Peyer's patch (tissue), 4 donors: ENCODE measurements around the gene RFLNA. TPM values are rescaled to one million over a fixed set of nuclear protein-coding genes. Genes with fewer than 3 reads are reported as not detected.

Source experiments
- DNase-seq, 3 donors: peaks; one replicate each; pipeline ENCODE4 v3.0.0-alpha.2; 2017 to 2019
- H3K27ac ChIP-seq, 4 donors: fragments of 200-600 bp; sonication (generic); one replicate each; pipeline ENCODE4 v1.5.1; 2016 to 2019
- H3K27me3 ChIP-seq, 2 donors: fragments of 200-600 bp; sonication (generic); one replicate each; pipeline ENCODE4 v1.5.1; 2019
- H3K36me3 ChIP-seq, 3 donors: fragments of 200-600 bp; sonication (generic); one replicate each; pipeline ENCODE4 v1.5.1; 2016 to 2019
- H3K4me1 ChIP-seq, 4 donors: fragments of 200-600 bp; sonication (generic); one replicate each; pipeline ENCODE4 v1.5.1; 2016 to 2019
- H3K4me3 ChIP-seq, 4 donors: fragments of 200-600 bp; sonication (generic); 1 replicate in 3 of 4; 2 replicates in 1 of 4; pipeline ENCODE4 v1.5.1; 2016 to 2019; ENCODE audit warnings: mild to moderate bottlenecking in 1 of 4
- H3K9me3 ChIP-seq, 4 donors: fragments of 200-600 bp; sonication (generic); one replicate each; pipeline ENCODE4 v1.5.1; 2016 to 2019; ENCODE audit warnings: mild to moderate bottlenecking in 1 of 4
- CTCF ChIP-seq, 6 experiments: fragments of 450-650 bp in 4 of 6; fragments of 200-600 bp in 2 of 6; sonication (generic) in 1 of 6; IDR thresholded peaks; one replicate each; pipeline ENCODE4 v1.5.1; 2017 to 2019; ENCODE audit warnings: antibody characterized with exemption in 6 of 6, mild to moderate bottlenecking in 3 of 6, moderate library complexity in 1 of 6
- POLR2A ChIP-seq, 2 donors: fragments of 450-650 bp; IDR thresholded peaks; one replicate each; pipeline ENCODE4 v1.5.1; 2017; ENCODE audit warnings: antibody characterized with exemption in 2 of 2, mild to moderate bottlenecking in 2 of 2, moderate library complexity in 2 of 2
- total RNA-seq, 4 donors: library from RNA; depleted of rRNA; stranded (reverse); fragments of >200 nt; gene quantifications; one replicate each; pipeline ENCODE4 v1.1.0, GENCODE V29; 2016

RFLNA gene
- total RNA-seq, 4 donors from 2014 or later, result 8.3 to 25.7 (median 21.1) TPM

GRCh38 chr12:124278389-124279101, 16.3 kb upstream of the RFLNA start:
- Histone ChIP-seq H3K4me1 (no peaks in the 10 kb centered on the region), H3K4me3 (no peak overlapping the region), H3K27ac (no peak overlapping the region), H3K9me3 (no peaks in the 10 kb centered on the region), H3K36me3 (no peaks in the 10 kb centered on the region), H3K27me3 (no peaks in the 10 kb centered on the region)
- DNase-seq, result no peak
- TF ChIP-seq POLR2A (IDR thresholded peaks at IDR 0.05) (no peak), CTCF (IDR thresholded peaks at IDR 0.05) (no peak)

- Histone ChIP-seq H3K4me3 (no peak overlapping the region), H3K27ac (no peak overlapping the region), H3K27me3 (no peaks in the 10 kb centered on the region), H3K9me3 (no peaks in the 10 kb centered on the region), H3K4me1 (no peaks in the 10 kb centered on the region), H3K36me3 (no peaks in the 10 kb centered on the region)
- no peak for DNase-seq
- no peak for TF ChIP-seq POLR2A (IDR thresholded peaks at IDR 0.05)
- TF ChIP-seq CTCF (IDR thresholded peaks at IDR 0.05), result no peak
Observed at GRCh38 chr12:124279315-124279714, 15.6 kb upstream of the RFLNA start.

- Histone ChIP-seq H3K36me3 (no peaks in the 10 kb centered on the region), H3K4me1 (no peaks in the 10 kb centered on the region), H3K4me3 (no peak overlapping the region), H3K27ac (no peak overlapping the region), H3K27me3 (no peaks in the 10 kb centered on the region), H3K9me3 (peaks cover 0 to 6% (median 0%) of the 10 kb centered on the region in 4 donors)
- DNase-seq, result no peak
- TF ChIP-seq CTCF (IDR thresholded peaks at IDR 0.05), result no peak
- TF ChIP-seq POLR2A (IDR thresholded peaks at IDR 0.05), result no peak
Observed at GRCh38 chr12:124279846-124280360, 15.0 kb upstream of the RFLNA start.

- no peak overlapping the region for H3K4me3 ChIP-seq
- H3K36me3 ChIP-seq, result no peaks in the 10 kb centered on the region
- H3K27ac ChIP-seq, result no peak overlapping the region
- H3K27me3 ChIP-seq, result no peaks in the 10 kb centered on the region
- TF ChIP-seq CTCF (IDR thresholded peaks at IDR 0.05) (no peak), POLR2A (IDR thresholded peaks at IDR 0.05) (no peak)
- peaks cover 0 to 7% (median 0%) of the 10 kb centered on the region in 4 donors for H3K9me3 ChIP-seq
- H3K4me1 ChIP-seq, result no peaks in the 10 kb centered on the region
- no peak for DNase-seq
Observed at GRCh38 chr12:124281309-124281708, 13.6 kb upstream of the RFLNA start.

- TF ChIP-seq CTCF (IDR thresholded peaks at IDR 0.05), result no peak
- TF ChIP-seq POLR2A (IDR thresholded peaks at IDR 0.05), result no peak
- peaks cover 0 to 7% (median 0%) of the 10 kb centered on the region in 4 donors for H3K9me3 ChIP-seq
- no peak overlapping the region for H3K4me3 ChIP-seq
- no peaks in the 10 kb centered on the region for H3K27me3 ChIP-seq
- no peaks in the 10 kb centered on the region for H3K4me1 ChIP-seq
- no peak overlapping the region for H3K27ac ChIP-seq
- DNase-seq, result no peak
- H3K36me3 ChIP-seq, result no peaks in the 10 kb centered on the region
Observed at GRCh38 chr12:124282287-124282686, 12.6 kb upstream of the RFLNA start.
